A549 (cell line): ENCODE measurements around the gene PSMB7. TPM values are rescaled to one million over a fixed set of nuclear protein-coding genes. Genes with fewer than 3 reads are reported as not detected.

ENCODE experiments used
- ATAC-seq, 2 experiments: fragments of 200-7000 bp in 1 of 2; fragments of >200 bp in 1 of 2; cut with Nextera tagmentation in 1 of 2; cut with Tn5 transposase in 1 of 2; 3 replicates each; pipeline versions ENCODE4 v1.8.0 to v1.9.1; 2018 to 2020; ENCODE audit warnings: mild to moderate bottlenecking in 1 of 2, moderate library complexity in 1 of 2
- CTCF ChIA-PET: fragments of 300-600 bp; sonication (Branson Sonifier 250); formaldehyde crosslinking; extraction: SDS; loops from one replicate; lab custom pipeline; 2021; ENCODE audit warnings: antibody characterized with exemption, inconsistent platforms; lab: Yijun Ruan, JAX
- POLR2A ChIA-PET: fragments of 350-600 bp; formaldehyde crosslinking; extraction: SDS; loops from one replicate; lab custom pipeline; 2021; ENCODE audit warnings: antibody characterized with exemption, inconsistent platforms; lab: Yijun Ruan, JAX
- DNase-seq, 2 experiments: peaks; one replicate each; pipeline versions ENCODE4 v3.0.0 to v3.0.0-alpha.2; 2011 to 2016; ENCODE audit warnings: low read depth in 1 of 2, low spot score in 1 of 2
- FAIRE-seq: peaks from 2 replicates; lab custom pipeline; 2011; peaks lifted over from hg19 to GRCh38; lab: Jason Lieb, UNC
- H3K27ac ChIP-seq, 2 experiments: fragments of >200 bp; sonication (Bioruptor Twin); formaldehyde crosslinking; 3 replicates each; pipeline ENCODE4 v1.5.1; 2016 to 2017
- H3K4me1 ChIP-seq: fragments of >200 bp; sonication (Bioruptor Twin); formaldehyde crosslinking; 3 replicates; pipeline ENCODE4 v1.6.1; 2016
- H3K4me2 ChIP-seq: fragments of >200 bp; sonication (Bioruptor Twin); formaldehyde crosslinking; 3 replicates; pipeline ENCODE4 v1.6.1; 2016
- H3K4me3 ChIP-seq: fragments of >200 bp; sonication (Bioruptor Twin); formaldehyde crosslinking; 3 replicates; pipeline ENCODE4 v1.5.1; 2016
- H3K9me3 ChIP-seq: fragments of >200 bp; sonication (Bioruptor Twin); formaldehyde crosslinking; 3 replicates; pipeline ENCODE4 v1.6.1; 2016
- ATOH8 ChIP-seq: fragments of 250-450 bp; sonication (Bioruptor Pico); IDR thresholded peaks from 2 replicates; pipeline ENCODE4 v1.5.0; 2020; ENCODE audit warnings: low read depth, mild to moderate bottlenecking, moderate library complexity
- CBX2 ChIP-seq: fragments of 200-600 bp; sonication (generic); IDR thresholded peaks from 2 replicates; pipeline ENCODE4 v1.6.1; 2016; ENCODE audit warnings: low read depth, mild to moderate bottlenecking, borderline replicate concordance
- CBX8 ChIP-seq: fragments of 200-600 bp; sonication (generic); IDR thresholded peaks from 2 replicates; pipeline ENCODE4 v1.6.1; 2016
- CEBPB ChIP-seq, 2 experiments: fragments of >200 bp in 1 of 2; sonication (Bioruptor Twin) in 1 of 2; formaldehyde crosslinking in 1 of 2; IDR thresholded peaks; 2 replicates each; pipeline ENCODE4 v1.6.1; 2012 to 2016
- CTCF ChIP-seq: fragments of >200 bp; sonication (Bioruptor Twin); formaldehyde crosslinking; IDR thresholded peaks from 3 replicates; pipeline ENCODE4 v1.5.1; 2016
- EHMT2 ChIP-seq: fragments of 200-600 bp; sonication (generic); IDR thresholded peaks from 2 replicates; pipeline ENCODE4 v1.6.1; 2016; ENCODE audit warnings: antibody characterized with exemption, low read depth, mild to moderate bottlenecking, moderate library complexity
- EP300 ChIP-seq, 2 experiments: fragments of >200 bp; sonication (Bioruptor Twin); formaldehyde crosslinking; IDR thresholded peaks; 2 replicates in 1 of 2; 3 replicates in 1 of 2; pipeline ENCODE4 v1.6.1; 2016 to 2017
- FOSL2 ChIP-seq, 2 experiments: fragments of 450-650 bp in 1 of 2; fragments of >200 bp in 1 of 2; sonication (Bioruptor Twin) in 1 of 2; formaldehyde crosslinking; IDR thresholded peaks; 2 replicates each; pipeline versions ENCODE4 v1.5.0 to v1.6.1; 2016 to 2020; ENCODE audit warnings: mild to moderate bottlenecking in 1 of 2, moderate library complexity in 1 of 2
- FOXS1 ChIP-seq: fragments of 250-450 bp; sonication (Bioruptor Pico); IDR thresholded peaks from 2 replicates; pipeline ENCODE4 v1.5.0; 2020; ENCODE audit warnings: mild to moderate bottlenecking, moderate library complexity
- GATA3 ChIP-seq: IDR thresholded peaks from 2 replicates; pipeline ENCODE4 v1.6.1; 2012; ENCODE audit warnings: borderline replicate concordance
- HDAC2 ChIP-seq: fragments of 200-600 bp; sonication (generic); IDR thresholded peaks from 2 replicates; pipeline ENCODE4 v1.6.1; 2016
- HES2 ChIP-seq: fragments of >200 bp; sonication (Bioruptor Twin); formaldehyde crosslinking; IDR thresholded peaks from 2 replicates; pipeline ENCODE4 v1.6.1; 2016
- HOXA7 ChIP-seq: fragments of 250-450 bp; sonication (Bioruptor Pico); IDR thresholded peaks from 2 replicates; pipeline ENCODE4 v1.5.0; 2020; ENCODE audit warnings: mild to moderate bottlenecking, moderate library complexity
- JUN ChIP-seq, 2 experiments: fragments of >200 bp; sonication (Bioruptor Twin); formaldehyde crosslinking; IDR thresholded peaks; 2 replicates in 1 of 2; 3 replicates in 1 of 2; pipeline ENCODE4 v1.6.1; 2016 to 2017
- JUNB ChIP-seq: fragments of >200 bp; sonication (Bioruptor Twin); formaldehyde crosslinking; IDR thresholded peaks from 2 replicates; pipeline ENCODE4 v1.6.1; 2016
- MAZ ChIP-seq: fragments of 150-350 bp; IDR thresholded peaks from 2 replicates; pipeline ENCODE4 v1.6.1; 2014; ENCODE audit warnings: antibody characterized with exemption, low read depth, low read length, borderline replicate concordance
- NR3C1 ChIP-seq: fragments of >200 bp; sonication (Bioruptor Twin); formaldehyde crosslinking; IDR thresholded peaks from 3 replicates; pipeline ENCODE4 v1.6.1; 2017
- POLR2A ChIP-seq: IDR thresholded peaks from 2 replicates; pipeline ENCODE4 v1.6.1; 2012; ENCODE audit warnings: mild to moderate bottlenecking, low read length
- RARB ChIP-seq: fragments of 250-450 bp; sonication (Bioruptor Pico); IDR thresholded peaks from 2 replicates; pipeline ENCODE4 v1.8.0; 2021; ENCODE audit warnings: mild to moderate bottlenecking, moderate library complexity
- RCOR1 ChIP-seq: fragments of 150-350 bp; IDR thresholded peaks from 2 replicates; pipeline ENCODE4 v1.6.1; 2014; ENCODE audit warnings: antibody characterized with exemption, low read length, low read depth
- SMC3 ChIP-seq: fragments of >200 bp; sonication (Bioruptor Twin); formaldehyde crosslinking; IDR thresholded peaks from 3 replicates; pipeline ENCODE4 v1.6.1; 2018; ENCODE audit warnings: inconsistent platforms
- SREBF2 ChIP-seq: fragments of 450-650 bp; IDR thresholded peaks from 2 replicates; pipeline ENCODE4 v1.6.1; 2014; ENCODE audit warnings: mild to moderate bottlenecking, moderate library complexity
- TFCP2L1 ChIP-seq: fragments of 250-450 bp; sonication (Bioruptor Pico); IDR thresholded peaks from 2 replicates; pipeline ENCODE4 v1.5.0; 2021; ENCODE audit warnings: mild to moderate bottlenecking
- TP53 ChIP-seq: fragments of 250-450 bp; sonication (Bioruptor Pico); IDR thresholded peaks from 2 replicates; pipeline ENCODE4 v1.5.0; 2021; ENCODE audit warnings: mild to moderate bottlenecking, moderate library complexity
- ZC3H11A ChIP-seq: fragments of 450-650 bp; IDR thresholded peaks from 2 replicates; pipeline ENCODE4 v1.6.1; 2014; ENCODE audit warnings: antibody characterized with exemption, mild to moderate bottlenecking
- ZFP36 ChIP-seq: fragments of 450-650 bp; IDR thresholded peaks from 2 replicates; pipeline ENCODE4 v1.6.1; 2014; ENCODE audit warnings: borderline replicate concordance; ENCODE audit not compliant: partially characterized antibody
- WGBS: methylation state at CpG from one replicate; pipeline ENCODE4 v1.1.6; 2017; ENCODE audit errors: missing lambda C conversion rate; 5-methylcytosine and 5-hydroxymethylcytosine counted together
- polyA plus RNA-seq, 4 experiments: library from polyadenylated mRNA; depleted of rRNA in 3 of 4; stranded (reverse); fragments of >200 nt; fragmentation: RNase III in 1 of 4; extraction: RNeasy Plus Mini Kit Qiagen cat#74134 plus additional on column Dnase treatment in 1 of 4; gene quantifications; 2 replicates in 3 of 4; 3 replicates in 1 of 4; pipeline ENCODE4 v1.2.3, GENCODE V29; 2011 to 2017
- TF ChIP-seq, protein P1 (sequence below): fragments of 250-450 bp; sonication (Bioruptor Pico); IDR thresholded peaks from 2 replicates; pipeline ENCODE4 v1.5.0; 2021; ENCODE audit warnings: mild to moderate bottlenecking, moderate library complexity, borderline replicate concordance

PSMB7 gene
- polyA plus RNA-seq, 2 of the 4 experiments (the other 2 are of a cell fraction) = 332 to 418 TPM

DNA sequence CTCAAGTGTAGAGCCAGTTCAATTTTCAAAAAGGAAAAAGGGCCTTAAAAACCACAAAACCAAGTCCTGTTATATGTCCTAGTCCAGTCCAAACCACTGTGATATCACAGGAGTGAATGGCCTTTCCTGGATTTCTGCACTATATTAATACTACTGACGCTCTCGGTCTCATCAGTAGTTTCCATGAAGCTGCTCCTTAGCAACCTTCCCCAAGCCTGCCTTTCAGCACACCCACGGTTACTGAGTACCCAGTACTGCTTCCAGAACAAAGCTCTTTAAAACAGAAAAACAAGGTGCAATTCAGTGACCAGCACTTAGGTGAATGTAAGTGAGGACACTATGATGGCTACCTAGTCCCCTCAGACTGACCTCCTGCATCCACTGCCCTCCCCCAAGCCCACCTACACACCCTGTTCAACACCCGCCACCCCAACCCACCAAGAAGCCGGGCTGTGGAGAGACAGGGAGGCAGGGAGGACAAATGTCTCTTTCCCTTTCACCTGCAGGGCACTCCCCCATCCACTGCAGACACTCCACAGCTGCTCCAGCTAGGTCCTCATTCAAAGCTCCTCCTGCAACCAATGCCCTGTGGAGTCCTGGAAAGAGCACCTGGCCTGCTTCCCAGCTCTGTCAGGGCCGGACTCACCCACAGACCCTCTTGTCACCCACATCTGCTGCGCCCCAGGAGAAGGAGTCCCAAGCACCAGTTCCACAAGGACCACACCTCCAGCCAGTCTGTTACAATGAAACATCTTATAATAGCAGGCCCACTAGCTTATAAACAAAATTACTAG is 25.9 kb downstream of the PSMB7 start (continued):
- TF ChIP-seq, protein P1, sequence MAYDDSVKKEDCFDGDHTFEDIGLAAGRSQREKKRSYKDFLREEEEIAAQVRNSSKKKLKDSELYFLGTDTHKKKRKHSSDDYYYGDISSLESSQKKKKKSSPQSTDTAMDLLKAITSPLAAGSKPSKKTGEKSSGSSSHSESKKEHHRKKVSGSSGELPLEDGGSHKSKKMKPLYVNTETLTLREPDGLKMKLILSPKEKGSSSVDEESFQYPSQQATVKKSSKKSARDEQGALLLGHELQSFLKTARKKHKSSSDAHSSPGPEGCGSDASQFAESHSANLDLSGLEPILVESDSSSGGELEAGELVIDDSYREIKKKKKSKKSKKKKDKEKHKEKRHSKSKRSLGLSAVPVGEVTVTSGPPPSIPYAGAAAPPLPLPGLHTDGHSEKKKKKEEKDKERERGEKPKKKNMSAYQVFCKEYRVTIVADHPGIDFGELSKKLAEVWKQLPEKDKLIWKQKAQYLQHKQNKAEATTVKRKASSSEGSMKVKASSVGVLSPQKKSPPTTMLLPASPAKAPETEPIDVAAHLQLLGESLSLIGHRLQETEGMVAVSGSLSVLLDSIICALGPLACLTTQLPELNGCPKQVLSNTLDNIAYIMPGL (CRISPR knock-in tag) = no peak
- TF ChIP-seq SMC3 (no peak), CEBPB (IDR thresholded peaks at IDR 0.05) (no peak)

GRCh38 chr9:124388275-124389048 is 26.8 kb downstream of the PSMB7 start:
- Histone ChIP-seq H3K4me1 (peaks cover 80% of the 10 kb centered on the region), H3K27ac (peak overlapping the region; percentile 19 to 64; a peak in 4 of 6 replicates), H3K4me2 (peak overlapping the region; percentile 42), H3K4me3 (no peak overlapping the region), H3K9me3 (no peaks in the 10 kb centered on the region)
- CTCF ChIA-PET = interaction anchor here (1.5 to 32.7 kb wide), 5 partner anchors 12 to 316 kb away, joined by 3 to 429 read pairs (median 17); partner anchors contain the start of gene PSMB7
- no peak for ATAC-seq
- WGBS = 86% methylated on average over 12 of the region's 12 CpGs
- no peak for DNase-seq
- POLR2A ChIA-PET = no interaction called here
- no peak for TF ChIP-seq ZC3H11A
- no peak for TF ChIP-seq ATOH8 (CRISPR knock-in tag)
- no peak for TF ChIP-seq RARB (CRISPR knock-in tag)
- TF ChIP-seq HES2 = no peak
- TF ChIP-seq EP300 (IDR thresholded peaks at IDR 0.05) = no peak
- no peak for FAIRE-seq

DNA sequence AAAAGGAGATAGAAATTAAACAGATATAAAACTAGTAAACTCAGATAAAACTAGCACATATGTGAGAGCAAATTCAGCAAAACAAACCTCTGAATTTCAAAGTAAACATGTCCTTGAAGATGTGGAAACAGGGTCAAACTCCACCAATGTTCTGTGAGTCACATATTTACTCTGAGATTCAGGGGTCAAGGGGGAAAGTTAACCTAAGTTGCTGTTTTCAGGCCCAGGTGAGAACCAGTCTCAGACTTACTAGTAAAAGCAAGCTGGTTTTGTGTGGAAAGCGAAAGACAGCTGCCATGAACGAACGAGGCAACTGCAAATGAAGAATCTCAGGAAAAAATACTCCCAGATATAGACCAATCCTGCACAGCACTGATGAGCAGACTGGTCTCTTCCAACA is 29.0 kb downstream of the PSMB7 start:
- peak overlapping the region in 1 of 2 experiments; percentile 13; a peak in 2 of 6 replicates for H3K27ac ChIP-seq
- DNase-seq = no peak
- H3K4me3 ChIP-seq = no peak overlapping the region
- FAIRE-seq = no peak
- peaks cover 58% of the 10 kb centered on the region for H3K4me1 ChIP-seq
- CTCF ChIA-PET = interaction anchor here (0.8 to 32.7 kb wide), 7 partner anchors 9 to 984 kb away, joined by 3 to 429 read pairs (median 6); partner anchors contain the start of gene PSMB7
- peak overlapping the region; percentile 57 for H3K4me2 ChIP-seq
- ATAC-seq = no peak
- 77% methylated on average over 3 of the region's 3 CpGs for WGBS
- POLR2A ChIA-PET = interaction anchor here (0.7 to 1.1 kb wide), 2 partner anchors 12 to 606 kb away, joined by 3 read pairs; no protein-coding TSS in a partner anchor
- TF ChIP-seq RCOR1 (no peak), SREBF2 (no peak), NR3C1 (no peak), ZFP36 (no peak), FOXS1 (no peak), EHMT2 (no peak), TP53 (CRISPR knock-in tag) (no peak), POLR2A (no peak), FOSL2 (IDR thresholded peaks at IDR 0.05) (no peak), FOSL2 (CRISPR knock-in tag; IDR thresholded peaks at IDR 0.05) (peak; percentile 54), MAZ (no peak), TFCP2L1 (CRISPR knock-in tag) (no peak), HDAC2 (no peak), GATA3 (peak; percentile 40; the same call in 1 of the 2 replicates), RARB (CRISPR knock-in tag) (no peak), JUN (IDR thresholded peaks at IDR 0.05) (no peak), CBX2 (no peak), HOXA7 (CRISPR knock-in tag) (no peak), CTCF (no peak), JUNB (peak; percentile 46), CEBPB (IDR thresholded peaks at IDR 0.05) (peak in 1 of 2 experiments; percentile 39; a peak in 1 of 4 replicates), CBX8 (no peak)
- no peaks in the 10 kb centered on the region for H3K9me3 ChIP-seq
